Ishikawa (cell line): ENCODE data around the gene ABHD12.

Source experiments
- CEBPB ChIP-seq: IDR thresholded peaks from 2 replicates; pipeline ENCODE4 v1.6.1; 2012
- CREB1 ChIP-seq: IDR thresholded peaks from 2 replicates; pipeline ENCODE4 v1.6.1; 2012; ENCODE audit warnings: low read depth
- EGR1 ChIP-seq: IDR thresholded peaks from 2 replicates; pipeline ENCODE4 v1.6.1; 2012
- EP300 ChIP-seq: IDR thresholded peaks from 2 replicates; pipeline ENCODE4 v1.6.1; 2012; ENCODE audit warnings: borderline replicate concordance
- FOXM1 ChIP-seq: IDR thresholded peaks from 2 replicates; pipeline ENCODE4 v1.6.1; 2012; ENCODE audit warnings: low read depth, borderline replicate concordance
- NFIC ChIP-seq: IDR thresholded peaks from 2 replicates; pipeline ENCODE4 v1.6.1; 2012
- RAD21 ChIP-seq: IDR thresholded peaks from 2 replicates; pipeline ENCODE4 v1.6.1; 2012; ENCODE audit warnings: low read depth
- TAF1 ChIP-seq: IDR thresholded peaks from 2 replicates; pipeline ENCODE4 v1.6.1; 2012; ENCODE audit warnings: low read depth, mild to moderate bottlenecking
- TCF12 ChIP-seq: IDR thresholded peaks from 2 replicates; pipeline ENCODE4 v1.6.1; 2012; ENCODE audit warnings: low read depth
- TEAD4 ChIP-seq: IDR thresholded peaks from 2 replicates; pipeline ENCODE4 v1.6.1; 2012
- YY1 ChIP-seq: IDR thresholded peaks from 2 replicates; pipeline ENCODE4 v1.6.1; 2012; ENCODE audit warnings: low read depth
- ZBTB7A ChIP-seq: IDR thresholded peaks from 2 replicates; pipeline ENCODE4 v1.6.1; 2012; ENCODE audit warnings: low read depth
- TF ChIP-seq, protein P1 (sequence below): IDR thresholded peaks from 2 replicates; pipeline ENCODE4 v1.6.1; 2012; ENCODE audit warnings: low read depth, mild to moderate bottlenecking
- TF ChIP-seq, protein P2 (sequence below): IDR thresholded peaks from 2 replicates; pipeline ENCODE4 v1.6.1; 2012
- TF ChIP-seq, protein P3 (sequence below): IDR thresholded peaks from 2 replicates; pipeline ENCODE4 v1.6.1; 2012

Gene ABHD12

DNA sequence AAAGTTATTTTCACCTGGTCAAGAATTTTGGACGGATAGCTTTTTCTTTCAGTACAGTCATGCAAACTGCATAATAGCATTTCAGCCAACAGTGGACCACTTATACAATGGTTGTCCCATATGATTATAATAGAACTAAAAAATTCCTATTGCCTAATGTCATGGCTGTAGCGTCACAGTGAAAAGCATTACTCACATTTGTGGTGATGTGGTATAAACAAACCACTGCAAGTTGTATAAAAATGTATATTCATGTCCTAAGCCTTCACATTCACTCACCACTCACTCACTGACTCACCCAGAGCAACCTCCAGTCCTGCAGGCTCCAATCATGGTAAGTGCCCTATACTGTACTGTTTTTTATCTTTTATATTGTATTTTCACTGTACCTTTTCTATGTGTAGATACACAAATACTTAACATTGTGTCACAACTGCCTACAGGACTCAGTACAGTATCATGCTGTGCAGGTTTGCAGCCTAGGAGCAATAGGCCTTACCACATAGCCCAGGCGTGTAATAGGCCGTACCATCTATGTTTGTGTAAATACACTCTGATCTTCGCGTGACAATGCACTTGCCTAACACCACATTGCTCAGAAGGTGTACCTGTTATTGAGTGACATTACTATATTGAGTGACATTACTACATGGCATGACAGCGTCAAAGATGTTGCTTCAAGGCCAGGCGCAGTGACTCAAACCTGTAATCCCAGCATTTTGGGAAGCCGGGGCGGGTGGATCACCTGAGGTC, 17.9 kb downstream of the ABHD12 start:
- TF ChIP-seq EGR1 (no peak), EP300 (no peak), ZBTB7A (no peak), TEAD4 (no peak), TCF12 (no peak), FOXM1 (no peak), CREB1 (no peak), NFIC (no peak), CEBPB (no peak), YY1 (no peak), RAD21 (no peak), TAF1 (no peak)
- TF ChIP-seq, protein P1, sequence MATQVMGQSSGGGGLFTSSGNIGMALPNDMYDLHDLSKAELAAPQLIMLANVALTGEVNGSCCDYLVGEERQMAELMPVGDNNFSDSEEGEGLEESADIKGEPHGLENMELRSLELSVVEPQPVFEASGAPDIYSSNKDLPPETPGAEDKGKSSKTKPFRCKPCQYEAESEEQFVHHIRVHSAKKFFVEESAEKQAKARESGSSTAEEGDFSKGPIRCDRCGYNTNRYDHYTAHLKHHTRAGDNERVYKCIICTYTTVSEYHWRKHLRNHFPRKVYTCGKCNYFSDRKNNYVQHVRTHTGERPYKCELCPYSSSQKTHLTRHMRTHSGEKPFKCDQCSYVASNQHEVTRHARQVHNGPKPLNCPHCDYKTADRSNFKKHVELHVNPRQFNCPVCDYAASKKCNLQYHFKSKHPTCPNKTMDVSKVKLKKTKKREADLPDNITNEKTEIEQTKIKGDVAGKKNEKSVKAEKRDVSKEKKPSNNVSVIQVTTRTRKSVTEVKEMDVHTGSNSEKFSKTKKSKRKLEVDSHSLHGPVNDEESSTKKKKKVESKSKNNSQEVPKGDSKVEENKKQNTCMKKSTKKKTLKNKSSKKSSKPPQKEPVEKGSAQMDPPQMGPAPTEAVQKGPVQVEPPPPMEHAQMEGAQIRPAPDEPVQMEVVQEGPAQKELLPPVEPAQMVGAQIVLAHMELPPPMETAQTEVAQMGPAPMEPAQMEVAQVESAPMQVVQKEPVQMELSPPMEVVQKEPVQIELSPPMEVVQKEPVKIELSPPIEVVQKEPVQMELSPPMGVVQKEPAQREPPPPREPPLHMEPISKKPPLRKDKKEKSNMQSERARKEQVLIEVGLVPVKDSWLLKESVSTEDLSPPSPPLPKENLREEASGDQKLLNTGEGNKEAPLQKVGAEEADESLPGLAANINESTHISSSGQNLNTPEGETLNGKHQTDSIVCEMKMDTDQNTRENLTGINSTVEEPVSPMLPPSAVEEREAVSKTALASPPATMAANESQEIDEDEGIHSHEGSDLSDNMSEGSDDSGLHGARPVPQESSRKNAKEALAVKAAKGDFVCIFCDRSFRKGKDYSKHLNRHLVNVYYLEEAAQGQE, result no peak
- TF ChIP-seq, protein P2, sequence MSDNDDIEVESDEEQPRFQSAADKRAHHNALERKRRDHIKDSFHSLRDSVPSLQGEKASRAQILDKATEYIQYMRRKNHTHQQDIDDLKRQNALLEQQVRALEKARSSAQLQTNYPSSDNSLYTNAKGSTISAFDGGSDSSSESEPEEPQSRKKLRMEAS, result no peak
- TF ChIP-seq, protein P3, sequence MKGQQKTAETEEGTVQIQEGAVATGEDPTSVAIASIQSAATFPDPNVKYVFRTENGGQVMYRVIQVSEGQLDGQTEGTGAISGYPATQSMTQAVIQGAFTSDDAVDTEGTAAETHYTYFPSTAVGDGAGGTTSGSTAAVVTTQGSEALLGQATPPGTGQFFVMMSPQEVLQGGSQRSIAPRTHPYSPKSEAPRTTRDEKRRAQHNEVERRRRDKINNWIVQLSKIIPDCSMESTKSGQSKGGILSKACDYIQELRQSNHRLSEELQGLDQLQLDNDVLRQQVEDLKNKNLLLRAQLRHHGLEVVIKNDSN, result no peak

DNA sequence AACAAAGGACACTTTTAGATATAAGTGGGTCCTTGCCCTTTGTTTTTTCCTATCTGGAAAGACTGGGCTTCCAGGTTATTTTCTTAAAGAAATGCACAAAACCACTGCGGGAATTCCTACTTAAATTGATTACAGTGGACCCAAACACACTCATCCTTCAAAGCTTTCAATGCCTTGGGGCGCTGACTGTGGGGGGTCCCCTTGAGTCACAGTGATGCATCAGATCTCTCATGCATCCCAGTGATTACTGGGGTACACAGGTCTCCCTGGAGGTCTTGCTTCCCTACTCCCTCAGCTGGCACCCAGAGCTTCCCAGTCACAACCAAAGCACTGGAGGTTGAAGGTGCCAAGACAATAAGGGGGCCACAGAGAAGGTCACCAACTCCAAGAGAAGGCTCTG, 20.7 kb downstream of the ABHD12 start:
- no peak for TF ChIP-seq TAF1
- TF ChIP-seq, protein P3, result no peak

DNA sequence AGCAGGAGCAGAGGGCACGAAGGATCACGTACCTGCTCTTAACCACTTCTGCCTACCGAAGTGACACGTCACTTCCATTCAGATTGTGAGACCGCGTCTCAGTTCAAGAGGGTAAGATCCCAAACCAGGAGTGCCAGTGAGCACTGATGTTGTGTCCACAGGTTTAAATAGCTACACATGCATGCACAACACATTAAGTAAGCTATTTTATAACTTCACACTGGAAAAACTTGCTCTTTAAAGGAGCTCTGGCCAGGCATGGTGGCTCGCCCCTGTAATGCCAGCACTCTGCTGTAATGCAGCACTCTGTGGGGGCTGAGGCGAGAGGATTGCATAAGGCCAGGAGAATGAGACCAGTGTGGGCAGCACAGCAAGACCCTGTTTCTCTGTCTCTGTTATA, 21.1 kb downstream of the ABHD12 start:
- TF ChIP-seq, protein P1, result no peak
- TF ChIP-seq EP300 (no peak), TAF1 (no peak), CREB1 (no peak), FOXM1 (no peak), TEAD4 (no peak), EGR1 (no peak), NFIC (no peak), RAD21 (no peak)
- TF ChIP-seq, protein P3, result no peak
- TF ChIP-seq, protein P2, result no peak

DNA sequence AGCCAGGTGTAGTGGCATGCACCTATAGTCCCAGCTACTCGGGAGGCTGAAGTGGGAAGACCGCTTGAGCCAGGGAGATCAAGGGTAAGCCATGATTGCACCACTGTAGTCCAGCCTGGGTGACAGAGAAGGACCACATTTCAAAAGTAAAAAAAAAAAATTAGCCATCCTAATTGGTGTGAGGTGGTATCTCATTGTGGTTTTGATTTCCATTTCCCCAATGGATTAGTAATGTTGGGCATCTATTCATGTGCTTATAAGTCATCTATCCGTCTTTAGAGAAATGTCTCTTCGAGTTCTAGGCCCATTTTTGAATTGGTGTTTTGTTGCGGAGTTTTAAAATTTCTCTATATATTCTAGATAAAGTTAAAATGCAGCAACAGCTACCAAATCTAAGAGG, 21.7 kb downstream of the ABHD12 start:
- TF ChIP-seq TAF1, result no peak
- TF ChIP-seq, protein P3, result no peak
- TF ChIP-seq, protein P2, result no peak
- TF ChIP-seq RAD21, result no peak
- TF ChIP-seq TCF12, result no peak
- no peak for TF ChIP-seq FOXM1
- no peak for TF ChIP-seq CEBPB
- no peak for TF ChIP-seq EGR1
- TF ChIP-seq CREB1, result no peak
- TF ChIP-seq, protein P1, result no peak
- TF ChIP-seq YY1, result no peak
- TF ChIP-seq EP300, result no peak
- TF ChIP-seq NFIC, result no peak
